HG03025 (cell line): ENCODE measurements around the gene NCOR1.

Source experiments
- ATAC-seq: cut with Tn5 transposase; IDR thresholded peaks from one replicate; pipeline ENCODE4 v1.9.1; 2021; ENCODE audit warnings: mild to moderate bottlenecking, moderate library complexity; ENCODE audit not compliant: unreplicated experiment, low FRiP score

Gene NCOR1

GRCh38 chr17:16040710-16041251, 174.6 kb downstream of the NCOR1 start:
- no peak for ATAC-seq

DNA sequence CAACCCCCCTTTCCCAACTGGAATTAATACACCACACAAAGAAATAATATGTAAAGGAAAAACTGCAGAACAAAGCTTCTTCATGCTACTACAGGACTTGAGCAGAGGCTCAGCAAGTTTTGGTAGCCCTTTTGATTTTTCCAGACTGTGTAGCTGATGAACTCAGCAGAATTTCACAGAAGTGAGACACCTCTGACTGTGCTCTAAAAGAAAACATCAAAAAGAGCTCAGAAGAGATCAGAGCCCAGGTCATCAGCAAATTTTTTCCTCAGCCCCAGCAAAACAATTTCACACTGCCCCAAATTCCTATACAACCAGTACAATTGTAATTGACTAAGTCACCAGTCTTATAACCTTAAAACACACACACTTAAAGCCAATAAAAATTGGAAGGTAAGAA, 177.7 kb downstream of the NCOR1 start:
- no peak for ATAC-seq

DNA sequence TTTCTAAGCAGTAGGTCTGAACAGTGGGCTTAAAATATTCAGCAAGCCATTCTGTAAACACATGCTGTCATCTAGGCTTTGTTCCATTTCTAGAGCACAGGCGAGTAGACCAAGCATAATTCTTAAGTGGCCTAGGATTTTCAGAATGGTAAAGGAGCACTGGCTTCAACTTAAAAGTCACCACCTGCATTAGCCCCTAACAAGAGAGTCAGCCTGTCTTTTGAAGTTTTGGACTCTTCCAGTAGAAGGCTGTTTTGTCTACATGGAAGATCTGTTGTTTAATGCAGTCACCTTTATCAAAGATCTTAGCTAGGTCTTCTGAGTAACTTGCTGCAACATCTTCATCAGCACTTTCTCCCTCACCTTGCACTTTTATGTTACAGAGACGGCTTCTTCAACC, 179.1 kb downstream of the NCOR1 start:
- ATAC-seq: no peak

- no peak for ATAC-seq
These were observed 181.5 kb downstream of the NCOR1 start for GRCh38 chr17:16033729-16034349.

GRCh38 chr17:16027708-16028584, 187.4 kb downstream of the NCOR1 start:
- peak; percentile 57 for ATAC-seq

DNA sequence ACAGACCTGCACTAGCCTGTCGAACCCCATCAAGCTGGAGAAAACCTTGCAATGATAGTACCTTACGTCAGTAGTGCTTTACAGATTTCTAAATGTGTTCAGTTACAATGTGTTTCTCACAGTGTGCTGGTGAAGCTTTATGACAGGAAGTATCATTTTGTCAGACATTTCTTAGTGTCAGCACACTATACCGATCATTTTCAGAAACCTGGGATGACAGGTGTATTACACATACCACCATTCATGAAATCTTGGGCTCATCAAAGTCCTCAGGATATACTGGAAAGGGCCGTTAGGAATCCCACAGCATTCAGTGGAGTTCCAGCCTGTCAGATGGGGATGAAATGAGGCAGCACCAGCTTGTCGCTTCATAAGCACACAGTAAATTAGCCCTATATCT, 188.4 kb downstream of the NCOR1 start:
- ATAC-seq: no peak

DNA sequence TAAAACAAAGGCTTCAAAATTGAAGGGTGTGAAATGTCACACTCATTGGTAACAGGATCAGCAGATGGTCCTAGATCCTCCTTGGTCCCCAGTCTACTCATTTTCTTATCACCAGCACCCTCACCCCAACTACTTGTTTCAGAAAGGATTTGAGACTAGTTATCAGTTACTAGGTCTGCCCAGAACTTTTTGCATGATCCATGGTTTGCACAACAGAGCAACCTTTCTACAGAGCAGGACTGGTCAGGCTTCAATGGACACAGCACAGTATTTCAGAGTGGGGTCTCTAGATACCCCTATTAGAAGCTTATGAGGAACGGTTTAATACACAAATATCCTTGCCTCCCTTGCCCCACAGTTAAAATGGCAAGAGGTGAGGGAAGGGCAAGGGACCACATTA, 190.1 kb downstream of the NCOR1 start:
- no peak for ATAC-seq

DNA sequence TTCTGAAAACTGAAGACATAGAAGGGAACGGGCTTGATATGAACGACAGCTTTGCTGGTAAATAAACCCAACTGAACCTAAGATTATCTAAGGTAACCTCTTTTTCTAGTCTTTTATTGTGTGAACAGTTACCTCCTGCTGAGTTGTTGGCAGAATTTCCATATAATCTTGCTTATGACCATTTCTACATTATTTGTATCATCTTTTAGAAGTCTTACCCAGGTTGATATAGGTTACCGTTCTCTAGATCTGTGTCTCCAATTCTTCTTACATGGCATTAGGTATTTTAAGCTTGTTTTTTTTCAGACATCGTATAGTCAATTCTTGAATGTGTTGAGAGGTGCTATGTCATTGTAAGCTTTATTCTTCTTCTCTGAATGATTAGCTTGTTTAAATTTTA, 191.5 kb downstream of the NCOR1 start:
- ATAC-seq: no peak

GRCh38 chr17:16019347-16019746, 196.0 kb downstream of the NCOR1 start:
- ATAC-seq: no peak

DNA sequence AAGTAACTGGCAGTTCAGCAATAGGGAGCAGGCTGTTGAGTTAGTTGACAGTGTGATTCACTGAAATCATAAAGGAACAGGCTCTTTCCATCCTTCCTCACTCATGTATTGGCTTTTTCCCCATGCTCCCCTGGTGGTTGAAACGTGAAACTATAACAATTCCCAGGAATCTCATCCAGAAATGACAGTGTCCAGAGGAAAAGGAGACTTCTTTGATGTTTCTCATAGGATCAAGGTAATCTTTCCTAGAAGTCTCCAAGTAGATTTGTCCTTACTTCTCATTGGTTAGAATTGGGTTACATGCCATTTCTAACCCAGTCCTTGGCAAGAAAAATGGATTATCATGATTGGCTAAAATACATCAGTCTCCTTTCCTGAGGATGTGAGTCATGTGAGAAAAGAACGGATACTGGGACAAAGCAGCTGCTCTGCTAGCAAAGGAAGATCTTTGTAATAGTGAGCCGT, 201.4 kb downstream of the NCOR1 start:
- ATAC-seq: no peak

GRCh38 chr17:16007439-16007838, 207.9 kb downstream of the NCOR1 start:
- no peak for ATAC-seq

- ATAC-seq: no peak
These were observed 209.7 kb downstream of the NCOR1 start for GRCh38 chr17:16005636-16006035.

DNA sequence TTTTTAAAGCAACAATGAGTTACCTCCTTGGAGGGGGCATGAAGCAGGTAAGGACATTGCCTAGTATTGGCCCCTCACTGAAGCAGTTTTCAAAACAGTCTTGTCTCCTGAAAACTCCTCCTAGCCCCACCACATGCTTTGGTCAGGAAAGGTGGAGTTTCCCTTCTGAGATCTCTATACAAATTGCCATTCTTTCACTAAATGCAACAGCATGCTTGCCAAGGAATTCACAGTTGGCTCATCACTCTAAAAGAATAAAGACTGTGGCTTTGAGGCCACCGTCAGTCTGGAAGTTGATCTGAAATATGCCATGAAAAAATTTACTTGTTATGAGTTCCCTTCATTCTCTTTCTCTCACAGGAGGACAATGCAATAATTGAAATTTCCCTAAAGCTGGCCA, 211.5 kb downstream of the NCOR1 start:
- ATAC-seq: no peak

DNA sequence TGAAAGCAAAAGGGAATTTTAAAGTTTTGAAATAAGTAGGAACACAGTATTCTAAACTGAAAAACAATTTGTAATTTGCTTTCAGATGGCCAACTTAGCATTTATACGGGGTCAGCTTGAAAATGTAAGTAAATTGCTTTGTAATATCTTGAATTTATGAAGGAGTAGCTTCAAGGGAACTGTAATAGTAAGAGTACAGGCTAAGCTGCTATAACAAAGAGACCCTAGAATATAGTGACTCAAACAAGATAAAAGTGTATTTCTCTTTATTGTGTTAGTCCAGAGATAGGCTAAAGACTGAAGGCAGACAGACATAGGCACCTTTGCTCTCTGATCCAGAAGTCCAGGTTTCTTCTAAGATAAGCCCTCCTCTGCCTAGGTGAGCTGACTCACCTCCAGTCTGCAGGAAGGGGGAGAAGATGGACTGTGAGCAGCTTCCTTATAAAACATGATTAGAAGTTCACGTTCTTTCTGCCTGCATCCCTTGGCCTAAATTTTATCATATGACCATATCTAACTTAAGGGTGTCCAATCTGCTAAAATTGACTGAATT, 212.6 kb downstream of the NCOR1 start:
- no peak for ATAC-seq

- no peak for ATAC-seq
These were observed 214.0 kb downstream of the NCOR1 start for GRCh38 chr17:16001226-16001897.

- ATAC-seq: peak; percentile 25
These were observed 215.1 kb downstream of the NCOR1 start for GRCh38 chr17:15999974-16000827.

GRCh38 chr17:15999141-15999973, 216.0 kb downstream of the NCOR1 start, which contains the start of the genes TTC19 and ZSWIM7:
Gene TTC19, plus strand, starts transcription at chr17:15999824. Its CDS starts 25 bp downstream, at chr17:15999849.
Gene ZSWIM7, minus strand, starts transcription at chr17:15999704. Its CDS starts 110 bp downstream, at chr17:15999594.
- ATAC-seq: peak; percentile 92

GRCh38 chr17:15998031-15998562, 217.2 kb downstream of the NCOR1 start:
- no peak for ATAC-seq
